Pancreas (tissue), 10 donors: ENCODE results near the gene CELF4. TPM values are rescaled to one million over a fixed set of nuclear protein-coding genes. Genes with fewer than 3 reads are reported as not detected.

Source experiments
- ATAC-seq, 4 donors: fragments of 200-7000 bp; cut with Tn5 transposase; one replicate each; pipeline versions ENCODE4 v1.8.0 to v1.9.1; 2020; ENCODE audit warnings: mild to moderate bottlenecking in 4 of 4, moderate library complexity in 4 of 4
- DNase-seq, 6 donors: peaks; one replicate each; pipeline ENCODE4 v3.0.0-alpha.2; 2020
- FAIRE-seq: peaks from 2 replicates; lab custom pipeline; 2012; peaks lifted over from hg19 to GRCh38; lab: Jason Lieb, UNC
- H3K27ac ChIP-seq, 4 donors: fragments of 200-600 bp; sonication (generic); 1 replicate in 3 of 4; 2 replicates in 1 of 4; pipeline versions ENCODE4 v1.5.0 to v1.8.0; 2020
- H3K27me3 ChIP-seq, 4 donors: fragments of 200-600 bp; one replicate each; pipeline ENCODE4 v1.8.0; 2021
- H3K36me3 ChIP-seq, 3 donors: fragments of 200-600 bp; sonication (generic) in 1 of 3; one replicate each; pipeline versions ENCODE4 v1.5.0 to v1.8.0; 2020 to 2021
- H3K4me1 ChIP-seq, 3 donors: fragments of 200-600 bp; one replicate each; pipeline ENCODE4 v1.8.0; 2021
- H3K4me3 ChIP-seq, 4 donors: fragments of 200-600 bp; sonication (generic) in 2 of 4; one replicate each; pipeline versions ENCODE4 v1.5.0 to v1.8.0; 2020 to 2021
- H3K9me3 ChIP-seq, 4 donors: fragments of 200-600 bp; one replicate each; pipeline ENCODE4 v1.8.0; 2021
- CTCF ChIP-seq, 4 donors: fragments of 200-600 bp; sonication (generic) in 3 of 4; IDR thresholded peaks; one replicate each; pipeline versions ENCODE4 v1.5.0 to v1.8.0; 2021; ENCODE audit warnings: antibody characterized with exemption in 4 of 4
- WGBS, 2 donors: extraction: QIAGEN DNeasy Blood & Tissue Kit; methylation state at CpG; one replicate each; pipeline ENCODE4 v1.1.7; 2013; 5-methylcytosine and 5-hydroxymethylcytosine counted together
- intact Hi-C, 3 donors: fragments of 100-400 bp; cut with DNase I; formaldehyde crosslinking; loops; one replicate each; pipeline versions ENCODE4 v1.11.1 to v1.14.2; 2022
- polyA plus RNA-seq, 2 donors: library from polyadenylated mRNA; stranded (reverse); fragments of 200-250 nt; gene quantifications; one replicate each; pipeline ENCODE4 v1.2.3, GENCODE V29; 2013
- total RNA-seq, 6 donors: library from RNA; stranded (reverse); fragmentation: NEBNext Ultra II Directional in 4 of 6; extraction: Animal tissue kit (Norgen Biotek cat#: 25700) in 4 of 6; gene quantifications; one replicate each; pipeline versions ENCODE4 v1.2.1 to v1.2.4, GENCODE V29; 2021 to 2023
- donor health status: healthy with polysubstance abuse.
- donor health status: DM: no; HTN: no; CAD: no; lungs with moderate emphysema.
- donor health status: DM: no; HTN: no; CAD: no.
- donor health status: control.
- donor health status: control.
- donor health status: Bipolar disorder and iron deficiency.
- donor health status: DM: yes; HTN: yes; CAD: no.
- donor health status: DM: no; HTN: no; CAD: no.
- donor health status: DM: no; HTN: no; CAD: no.
- donor health status: DM: yes; HTN: yes; CAD: no.

CELF4 gene
- total and polyA plus RNA-seq, 8 donors = 1.0 to 10.0 (median 2.8) TPM

- intact Hi-C loops = loop anchor here in 2 of 3 donors (10.0 kb wide), 2 partner anchors 186 to 196 kb away; no protein-coding TSS in a partner anchor
- FAIRE-seq = no peak
- DNase-seq = no peak
- Histone ChIP-seq H3K4me3 (no peak overlapping the region), H3K27ac (no peak overlapping the region), H3K4me1 (no peaks in the 10 kb centered on the region), H3K27me3 (no peaks in the 10 kb centered on the region), H3K36me3 (no peaks in the 10 kb centered on the region), H3K9me3 (no peaks in the 10 kb centered on the region)
- 68% methylated on average over 2 of the region's 2 CpGs for WGBS, 2 donors
- no peak for ATAC-seq
- TF ChIP-seq CTCF (IDR thresholded peaks at IDR 0.05) = no peak
These were observed 216.9 kb downstream of the CELF4 start for GRCh38 chr18:37348729-37349128.

- intact Hi-C loops = loop anchor here in 2 of 3 donors (10.0 kb wide), 2 partner anchors 189 to 199 kb away; no protein-coding TSS in a partner anchor
- FAIRE-seq = no peak
- no peak for ATAC-seq
- WGBS, 2 donors = 50 to 52% methylated on average over 3 of the region's 3 CpGs
- no peaks in the 10 kb centered on the region for H3K36me3 ChIP-seq
- no peaks in the 10 kb centered on the region for H3K27me3 ChIP-seq
- no peaks in the 10 kb centered on the region for H3K4me1 ChIP-seq
- DNase-seq = no peak
- no peak for TF ChIP-seq CTCF (IDR thresholded peaks at IDR 0.05)
- H3K9me3 ChIP-seq = no peaks in the 10 kb centered on the region
- H3K4me3 ChIP-seq = no peak overlapping the region
- no peak overlapping the region for H3K27ac ChIP-seq
These were observed 219.6 kb downstream of the CELF4 start for GRCh38 chr18:37346048-37346447.

GRCh38 chr18:37343542-37343851, 222.1 kb downstream of the CELF4 start:
- FAIRE-seq (no peak), ATAC-seq (peak in 3 of 4 donors; percentile 18 to 44 (median 33)), DNase-seq (no peak)
- intact Hi-C loops = loop anchor here in 2 of 3 donors (10.0 kb wide), 2 partner anchors 191 to 201 kb away; no protein-coding TSS in a partner anchor
- H3K27me3 ChIP-seq = no peaks in the 10 kb centered on the region
- H3K27ac ChIP-seq = no peak overlapping the region
- no peaks in the 10 kb centered on the region for H3K4me1 ChIP-seq
- H3K4me3 ChIP-seq = no peak overlapping the region
- peak in 1 of 4 donors; percentile 9 for TF ChIP-seq CTCF (IDR thresholded peaks at IDR 0.05)
- WGBS, 2 donors = 12 to 25% methylated on average over 7 of the region's 7 CpGs
- no peaks in the 10 kb centered on the region for H3K36me3 ChIP-seq
- no peaks in the 10 kb centered on the region for H3K9me3 ChIP-seq

GRCh38 chr18:37341473-37342086, 224.0 kb downstream of the CELF4 start:
- 64 to 67% methylated on average over 5 of the region's 5 CpGs for WGBS, 2 donors
- no peak for DNase-seq
- no peaks in the 10 kb centered on the region for H3K4me1 ChIP-seq
- intact Hi-C loops = loop anchor here in 2 of 3 donors (10.0 kb wide), 2 partner anchors 193 to 203 kb away; no protein-coding TSS in a partner anchor
- H3K27me3 ChIP-seq = no peaks in the 10 kb centered on the region
- H3K4me3 ChIP-seq = no peak overlapping the region
- no peak overlapping the region for H3K27ac ChIP-seq
- no peak for ATAC-seq
- FAIRE-seq = no peak
- no peak for TF ChIP-seq CTCF (IDR thresholded peaks at IDR 0.05)
- no peaks in the 10 kb centered on the region for H3K36me3 ChIP-seq
- H3K9me3 ChIP-seq = no peaks in the 10 kb centered on the region

GRCh38 chr18:37341016-37341415, 224.6 kb downstream of the CELF4 start:
- Histone ChIP-seq H3K27me3 (no peaks in the 10 kb centered on the region), H3K36me3 (no peaks in the 10 kb centered on the region), H3K9me3 (no peaks in the 10 kb centered on the region), H3K4me1 (no peaks in the 10 kb centered on the region), H3K27ac (no peak overlapping the region), H3K4me3 (no peak overlapping the region)
- no peak for TF ChIP-seq CTCF (IDR thresholded peaks at IDR 0.05)
- FAIRE-seq (no peak), DNase-seq (no peak), ATAC-seq (no peak)
- 54 to 57% methylated on average over 2 of the region's 2 CpGs for WGBS, 2 donors
- intact Hi-C loops = loop anchor here in 2 of 3 donors (10.0 kb wide), 2 partner anchors 194 to 204 kb away; no protein-coding TSS in a partner anchor
